ENCODE results near the gene EVI5L. TPM values are rescaled to one million over a fixed set of nuclear protein-coding genes. Genes with fewer than 3 reads are reported as not detected.

Gene EVI5L
- total and polyA plus RNA-seq, 2 of the 8 experiments (the other 6 are each of a cell fraction or from before 2014, with no cell fraction given): 7.2 to 11.0 TPM

DNA sequence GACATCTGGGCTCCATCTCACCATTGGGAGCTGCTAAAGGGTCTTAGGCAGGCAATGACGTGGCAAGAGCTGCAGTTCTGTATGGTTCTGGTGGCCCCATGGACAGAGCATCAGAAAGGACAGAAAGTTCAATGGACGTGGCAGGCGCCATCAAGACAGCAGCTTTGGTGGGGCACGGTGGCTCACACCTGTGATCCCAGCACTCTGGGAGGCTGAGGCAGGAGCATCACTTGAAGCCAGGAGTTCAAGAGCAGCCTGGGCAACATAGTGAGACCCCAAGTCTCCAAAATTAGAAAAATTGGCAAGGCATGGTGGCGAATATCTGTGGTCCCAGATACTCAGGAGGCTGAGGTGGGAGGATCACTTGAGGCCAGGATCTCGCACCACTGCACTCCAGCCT is 9.5 kb downstream of the EVI5L start:
- no peaks in the 10 kb centered on the region for H3K4me1 ChIP-seq (replicated peaks in 1 of 4; ENCODE audit: control insufficient read depth in 3 of 4, insufficient read depth in 4 of 4, low read length in 3 of 4)
- no peaks in the 10 kb centered on the region; a peak in 2 of 7 replicates for H3K27me3 ChIP-seq (replicated peaks in 1 of 4; ENCODE audit: control insufficient read depth in 3 of 4, extremely low read depth in 1 of 4, insufficient read depth in 3 of 4, low read length in 3 of 4)
- no peak overlapping the region for H3K4ac ChIP-seq (replicated peaks; ENCODE audit: insufficient read length, low read depth, low read length)
- 0 out of 2 replicates have a peak overlapping the region, but pooled peaks have one; percentile 18 for H2BK15ac ChIP-seq (ENCODE audit: low read length)
- H4K5ac ChIP-seq (ENCODE audit: insufficient read length, low read depth, low read length): no peak overlapping the region
- no peak overlapping the region for H3K18ac ChIP-seq (ENCODE audit: extremely low read depth, low read length)
- no peak overlapping the region for H3K27ac ChIP-seq (ENCODE audit: low read depth, low read length)
- peaks cover 0 to 7% of the 10 kb centered on the region in 2 experiments; a peak in 2 of 4 replicates for H3K79me2 ChIP-seq (ENCODE audit: control insufficient read depth in 1 of 2, insufficient read depth in 2 of 2, low read length in 2 of 2)
- 76% methylated on average over 6 of the region's 6 CpGs; no CpG with 5 or more reads in 1 of the 2 experiments for WGBS, 2 experiments (ENCODE audit: extremely low coverage in 1 of 2, insufficient coverage in 1 of 2, insufficient read length in 1 of 2, insufficient replicate concordance in 2 of 2, low coverage in 1 of 2, low lambda C conversion rate in 2 of 2, missing lambda C conversion rate in 1 of 2)
- H3K56ac ChIP-seq (replicated peaks; ENCODE audit: insufficient read length, low read depth, low read length): no peak overlapping the region
- DNase-seq (ENCODE audit: low read depth in 1 of 2, low spot score in 2 of 2): no peak
- no peak overlapping the region for H3K4me3 ChIP-seq (ENCODE audit: extremely low read depth in 1 of 4, insufficient read depth in 2 of 4, low read depth in 3 of 4, low read length in 4 of 4)
- no peaks in the 10 kb centered on the region for H3K79me1 ChIP-seq (ENCODE audit: low read depth, low read length)
- no peak for FAIRE-seq
- H2BK5ac ChIP-seq (ENCODE audit: low read depth, low read length): no peak overlapping the region
- no peak overlapping the region for H3K4me2 ChIP-seq (ENCODE audit: insufficient read depth in 1 of 2, low read depth in 2 of 2, low read length in 2 of 2)
- POLR2A ChIA-PET (ENCODE audit: partially characterized antibody): no interaction called here
- CTCF ChIA-PET (ENCODE audit: partially characterized antibody): interaction anchor here (0.6 to 2.2 kb wide), 4 partner anchors 14 to 83 kb away, joined by 3 to 9 read pairs (median 3); no protein-coding TSS in a partner anchor
- no peak overlapping the region for H3K23ac ChIP-seq (ENCODE audit: insufficient read length)
- no peak overlapping the region for H2BK120ac ChIP-seq (replicated peaks; ENCODE audit: low read depth, low read length)
- no peak overlapping the region for H2BK12ac ChIP-seq (ENCODE audit: low read depth, low read length)
- H3K23me2 ChIP-seq (ENCODE audit: low read depth, low read length): peaks cover 17% of the 10 kb centered on the region
- no peak overlapping the region for H3K9ac ChIP-seq (replicated peaks in 1 of 4; ENCODE audit: extremely low read depth in 1 of 4, low read depth in 3 of 4, low read length in 3 of 4)
- no peak overlapping the region for H2BK20ac ChIP-seq (ENCODE audit: low read length)
- H2AFZ ChIP-seq (ENCODE audit: low read length): no peak overlapping the region
- no peak overlapping the region for H3K14ac ChIP-seq (ENCODE audit: insufficient read length)
- H4K8ac ChIP-seq (ENCODE audit: extremely low read depth, insufficient read depth, low read length): no peak overlapping the region
- H3K36me3 ChIP-seq (ENCODE audit: control insufficient read depth in 2 of 4, insufficient read depth in 4 of 4, low read length in 3 of 4): no peaks in the 10 kb centered on the region; a peak in 1 of 8 replicates
- H4K91ac ChIP-seq (replicated peaks; ENCODE audit: insufficient read length, low read length): no peak overlapping the region
- peaks cover 0 to 14% of the 10 kb centered on the region in 2 experiments; a peak in 2 of 4 replicates for H3K9me3 ChIP-seq (ENCODE audit: insufficient read depth in 2 of 2, low read depth in 1 of 2, low read length in 1 of 2)
- H2AK5ac ChIP-seq (ENCODE audit: low read depth, low read length): no peak overlapping the region
- H4K20me1 ChIP-seq (replicated peaks in 1 of 2; ENCODE audit: control insufficient read depth in 1 of 2, insufficient read depth in 2 of 2, low read length in 2 of 2): peaks cover 0 to 21% of the 10 kb centered on the region in 2 experiments
- no peak for TF ChIP-seq SUZ12 (IDR thresholded peaks at IDR 0.05; ENCODE audit: low read length)
- no peak for TF ChIP-seq JUND (IDR thresholded peaks at IDR 0.05; ENCODE audit: low read length)
- TF ChIP-seq, protein P1, sequence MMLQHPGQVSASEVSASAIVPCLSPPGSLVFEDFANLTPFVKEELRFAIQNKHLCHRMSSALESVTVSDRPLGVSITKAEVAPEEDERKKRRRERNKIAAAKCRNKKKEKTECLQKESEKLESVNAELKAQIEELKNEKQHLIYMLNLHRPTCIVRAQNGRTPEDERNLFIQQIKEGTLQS (IDR thresholded peaks at IDR 0.05; ENCODE audit: insufficient read depth, low read depth, low read length): no peak
- no peak for TF ChIP-seq SP2 (IDR thresholded peaks at IDR 0.05; ENCODE audit: low read length)
- TF ChIP-seq CTCF (IDR thresholded peaks at IDR 0.05; ENCODE audit: control extremely low read depth in 1 of 3, insufficient read depth in 1 of 3, low read depth in 1 of 3, low read length in 3 of 3): no peak
- no peak for TF ChIP-seq TEAD4 (IDR thresholded peaks at IDR 0.05; ENCODE audit: low read depth, low read length)
- no peak for TF ChIP-seq SAP30 (IDR thresholded peaks at IDR 0.05; ENCODE audit: insufficient read depth, insufficient replicate concordance, low read length)
